Heart left ventricle (tissue), 16 donors: ENCODE results near the gene ZNF668. TPM values are rescaled to one million over a fixed set of nuclear protein-coding genes. Genes with fewer than 3 reads are reported as not detected.

Experiments used
- ATAC-seq, 4 donors: fragments of 200-7000 bp; cut with Tn5 transposase; one replicate each; pipeline ENCODE4 v1.9.1; 2020 to 2022; ENCODE audit warnings: moderate library complexity in 4 of 4, mild to moderate bottlenecking in 3 of 4, moderate number of reproducible peaks in 1 of 4
- DNase-seq, 5 donors: peaks; one replicate each; pipeline ENCODE4 v3.0.0-alpha.2; 2020
- H3K27ac ChIP-seq, 12 donors: fragments of 200-600 bp; sonication (generic) in 4 of 12; one replicate each; pipeline versions ENCODE4 v1.5.0 to v1.8.0; 2016 to 2022; ENCODE audit warnings: mild to moderate bottlenecking in 2 of 12
- H3K27me3 ChIP-seq, 9 donors: fragments of 200-600 bp; sonication (generic) in 2 of 9; one replicate each; pipeline versions ENCODE4 v1.5.1 to v1.8.0; 2016 to 2022; ENCODE audit warnings: mild to moderate bottlenecking in 3 of 9
- H3K36me3 ChIP-seq, 9 donors: fragments of 200-600 bp; sonication (generic) in 2 of 9; one replicate each; pipeline versions ENCODE4 v1.5.0 to v1.8.0; 2018 to 2022; ENCODE audit warnings: mild to moderate bottlenecking in 2 of 9
- H3K4me1 ChIP-seq, 12 donors: fragments of 200-600 bp; sonication (generic) in 4 of 12; one replicate each; pipeline versions ENCODE4 v1.5.0 to v1.8.0; 2016 to 2022; ENCODE audit warnings: mild to moderate bottlenecking in 3 of 12
- H3K4me3 ChIP-seq, 12 donors: fragments of 200-600 bp; sonication (generic) in 4 of 12; one replicate each; pipeline versions ENCODE4 v1.5.0 to v1.8.0; 2017 to 2022; ENCODE audit warnings: mild to moderate bottlenecking in 9 of 12, moderate library complexity in 4 of 12
- H3K9me3 ChIP-seq, 12 donors: fragments of 200-600 bp; sonication (generic) in 4 of 12; one replicate each; pipeline versions ENCODE4 v1.5.0 to v1.8.0; 2016 to 2022; ENCODE audit warnings: mild to moderate bottlenecking in 1 of 12
- POLR2A ChIP-seq, 2 donors: fragments of 450-650 bp; IDR thresholded peaks; one replicate each; pipeline ENCODE4 v1.6.1; 2017; ENCODE audit warnings: antibody characterized with exemption in 2 of 2, mild to moderate bottlenecking in 2 of 2, moderate library complexity in 2 of 2
- WGBS, 4 donors: extraction: QIAGEN DNeasy Blood & Tissue Kit in 2 of 4; methylation state at CpG; one replicate each; pipeline versions ENCODE4 v1.1.5 to v1.1.7; 2013 to 2018; 5-methylcytosine and 5-hydroxymethylcytosine counted together
- intact Hi-C, 10 donors: fragments of 100-400 bp; cut with DNase I; formaldehyde crosslinking; loops; one replicate each; pipeline versions ENCODE4 v1.11.1 to v1.14.2; 2022
- polyA plus RNA-seq, 2 donors: library from polyadenylated mRNA; stranded (reverse); fragments of 200-250 nt; gene quantifications; one replicate each; pipeline ENCODE4 v1.2.3, GENCODE V29; 2013
- total RNA-seq, 9 donors: library from RNA; depleted of rRNA in 2 of 9; stranded (reverse); fragments of >200 nt in 2 of 9; fragmentation: NEBNext Ultra II Directional in 3 of 9; extraction: Animal tissue kit (Norgen Biotek cat#: 25700) in 3 of 9; gene quantifications; one replicate each; pipeline versions ENCODE4 v1.1.0 to v1.2.4, GENCODE V29; 2016 to 2023
- TF ChIP-seq, protein P1 (sequence below), 12 donors: fragments of 200-600 bp; sonication (generic) in 4 of 12; IDR thresholded peaks; one replicate each; pipeline versions ENCODE4 v1.5.0 to v1.8.0; 2018 to 2022; ENCODE audit warnings: antibody characterized with exemption in 12 of 12, mild to moderate bottlenecking in 5 of 12
- donor health status: ischemic (EF 13 %, LVEDD 7.1; RV severe dilation, severe dysfunction).
- donor health status: healthy with polysubstance abuse.
- donor health status: DM: no; HTN: yes; CAD: no.
- donor health status: DM: no; HTN: no; CAD: no.
- donor health status: ischemic (EF 25% LVEDD 6.9; RV normal size, moderate dysfunction).
- donor health status: ischemic (EF 25% LVEDD 5.7; RV mildly dilated, moderate dysfunction).
- donor health status: healthy.
- donor health status: DM: yes; HTN: yes; CAD: no.
- donor health status: ischemic (EF 35%, LVEDD 5.7; RV mildly dilated, moderate dysfunction).
- donor health status: nonischemic (EF 11% LVEDD 7.7; RV severe dilation, severe dysfunction).
- donor health status: DM: yes; HTN: yes; CAD: no.
- donor health status: PGD.
- donor health status: ischemic (EF 29% LVEDD 5.4; RV normal size, mild dysfunction).
- donor health status: nonischemic (EF 23%, LVEDD 6.1; RV moderate dilation, normal function).

Gene ZNF668
- total and polyA plus RNA-seq, 11 donors = 3.5 to 11.4 (median 6.6) TPM

DNA sequence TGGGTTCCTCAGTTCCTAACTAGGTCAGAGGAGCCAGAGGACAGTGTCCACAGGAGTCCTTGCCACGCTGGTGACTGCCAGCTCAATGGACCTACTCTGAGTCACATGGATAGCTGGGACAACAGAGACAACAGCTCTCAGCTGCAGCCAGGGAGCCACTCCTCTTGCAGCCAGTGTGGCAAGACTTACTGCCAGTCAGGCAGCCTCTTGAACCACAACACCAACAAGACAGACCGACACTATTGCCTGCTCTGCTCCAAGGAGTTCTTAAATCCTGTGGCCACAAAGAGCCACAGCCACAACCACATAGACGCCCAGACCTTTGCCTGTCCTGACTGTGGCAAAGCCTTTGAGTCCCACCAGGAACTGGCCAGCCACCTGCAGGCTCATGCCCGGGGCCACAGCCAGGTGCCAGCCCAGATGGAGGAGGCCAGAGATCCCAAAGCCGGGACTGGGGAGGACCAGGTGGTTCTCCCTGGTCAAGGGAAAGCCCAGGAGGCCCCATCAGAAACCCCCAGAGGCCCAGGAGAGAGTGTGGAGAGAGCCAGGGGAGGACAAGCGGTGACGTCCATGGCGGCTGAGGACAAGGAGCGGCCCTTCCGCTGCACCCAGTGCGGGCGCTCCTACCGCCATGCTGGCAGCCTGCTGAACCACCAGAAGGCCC, 6.8 kb upstream of the ZNF668 start:
- no peak overlapping the region for H3K27ac ChIP-seq

DNA sequence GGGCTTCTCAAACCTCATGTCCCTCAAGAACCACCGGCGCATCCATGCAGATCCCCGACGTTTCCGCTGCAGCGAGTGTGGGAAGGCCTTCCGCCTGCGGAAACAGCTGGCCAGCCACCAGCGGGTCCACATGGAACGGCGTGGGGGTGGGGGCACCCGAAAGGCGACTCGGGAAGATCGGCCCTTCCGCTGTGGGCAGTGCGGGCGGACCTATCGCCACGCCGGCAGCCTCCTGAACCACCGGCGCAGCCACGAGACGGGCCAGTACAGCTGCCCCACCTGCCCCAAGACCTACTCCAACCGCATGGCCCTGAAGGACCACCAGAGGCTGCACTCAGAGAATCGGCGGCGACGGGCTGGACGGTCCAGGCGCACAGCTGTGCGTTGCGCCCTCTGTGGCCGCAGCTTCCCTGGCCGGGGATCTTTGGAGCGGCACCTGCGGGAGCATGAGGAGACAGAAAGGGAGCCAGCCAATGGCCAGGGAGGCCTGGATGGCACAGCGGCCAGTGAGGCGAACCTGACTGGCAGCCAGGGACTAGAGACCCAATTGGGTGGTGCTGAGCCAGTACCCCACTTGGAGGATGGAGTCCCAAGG, 6.1 kb upstream of the ZNF668 start:
- TF ChIP-seq, protein P1, sequence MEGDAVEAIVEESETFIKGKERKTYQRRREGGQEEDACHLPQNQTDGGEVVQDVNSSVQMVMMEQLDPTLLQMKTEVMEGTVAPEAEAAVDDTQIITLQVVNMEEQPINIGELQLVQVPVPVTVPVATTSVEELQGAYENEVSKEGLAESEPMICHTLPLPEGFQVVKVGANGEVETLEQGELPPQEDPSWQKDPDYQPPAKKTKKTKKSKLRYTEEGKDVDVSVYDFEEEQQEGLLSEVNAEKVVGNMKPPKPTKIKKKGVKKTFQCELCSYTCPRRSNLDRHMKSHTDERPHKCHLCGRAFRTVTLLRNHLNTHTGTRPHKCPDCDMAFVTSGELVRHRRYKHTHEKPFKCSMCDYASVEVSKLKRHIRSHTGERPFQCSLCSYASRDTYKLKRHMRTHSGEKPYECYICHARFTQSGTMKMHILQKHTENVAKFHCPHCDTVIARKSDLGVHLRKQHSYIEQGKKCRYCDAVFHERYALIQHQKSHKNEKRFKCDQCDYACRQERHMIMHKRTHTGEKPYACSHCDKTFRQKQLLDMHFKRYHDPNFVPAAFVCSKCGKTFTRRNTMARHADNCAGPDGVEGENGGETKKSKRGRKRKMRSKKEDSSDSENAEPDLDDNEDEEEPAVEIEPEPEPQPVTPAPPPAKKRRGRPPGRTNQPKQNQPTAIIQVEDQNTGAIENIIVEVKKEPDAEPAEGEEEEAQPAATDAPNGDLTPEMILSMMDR (IDR thresholded peaks at IDR 0.05) = no peak
- no peak for TF ChIP-seq POLR2A (IDR thresholded peaks at IDR 0.05)
- ATAC-seq = no peak
- Histone ChIP-seq H3K4me3 (no peak overlapping the region), H3K36me3 (peaks cover 0 to 91% (median 74%) of the 10 kb centered on the region in 9 donors), H3K4me1 (peaks cover 0 to 31% (median 7%) of the 10 kb centered on the region in 12 donors), H3K27ac (no peak overlapping the region), H3K9me3 (no peaks in the 10 kb centered on the region), H3K27me3 (no peaks in the 10 kb centered on the region)
- WGBS, 4 donors = 94 to 96% (median 95%) methylated on average over 23 to 40 of the region's 40 CpGs
- intact Hi-C loops = no loop called here
- no peak for DNase-seq

More for the DNA sequence above, 6.8 kb upstream of the ZNF668 start:
- H3K9me3 ChIP-seq = no peaks in the 10 kb centered on the region
- ATAC-seq (no peak), DNase-seq (no peak)
- peaks cover 0 to 96% (median 74%) of the 10 kb centered on the region in 9 donors for H3K36me3 ChIP-seq
- H3K27me3 ChIP-seq = no peaks in the 10 kb centered on the region
- 90 to 99% (median 92%) methylated on average over 9 to 13 of the region's 13 CpGs for WGBS, 4 donors
- no peak overlapping the region for H3K4me3 ChIP-seq
- intact Hi-C loops = no loop called here
- peaks cover 0 to 24% (median under 1%) of the 10 kb centered on the region in 12 donors for H3K4me1 ChIP-seq
- TF ChIP-seq, protein P1 (IDR thresholded peaks at IDR 0.05) = no peak
- no peak for TF ChIP-seq POLR2A (IDR thresholded peaks at IDR 0.05)

GRCh38 chr16:31079342-31079944, 5.4 kb upstream of the ZNF668 start:
- H3K4me1 ChIP-seq = peaks cover 0 to 37% (median 13%) of the 10 kb centered on the region in 12 donors
- no peak overlapping the region for H3K4me3 ChIP-seq
- WGBS, 4 donors = 87 to 88% (median 87%) methylated on average over 13 of the region's 13 CpGs
- no peak for DNase-seq
- H3K27me3 ChIP-seq = no peaks in the 10 kb centered on the region
- peaks cover 0 to 84% (median 68%) of the 10 kb centered on the region in 9 donors for H3K36me3 ChIP-seq
- intact Hi-C loops = loop anchor here in 5 of 10 donors (10.0 kb wide), 6 partner anchors 95 to 375 kb away; partner anchors contain the start of genes ARMC5 (in 1 of the 5), FUS (in 1 of the 5), HSD3B7 (in 1 of the 5) and SETD1A (in 1 of the 5)
- ATAC-seq = no peak
- no peak overlapping the region for H3K27ac ChIP-seq
- TF ChIP-seq, protein P1 (IDR thresholded peaks at IDR 0.05) = no peak
- TF ChIP-seq POLR2A (IDR thresholded peaks at IDR 0.05) = no peak
- no peaks in the 10 kb centered on the region for H3K9me3 ChIP-seq
